GM23248 (cell line): Measurements from ENCODE around the gene PSMD5. TPM values are rescaled to one million over a fixed set of nuclear protein-coding genes. Genes with fewer than 3 reads are reported as not detected.

Experiments used
- DNase-seq: peaks from one replicate; pipeline ENCODE4 v3.0.0-alpha.2; 2015
- H2AFZ ChIP-seq: fragments of 200-600 bp; sonication (generic); 2 replicates; pipeline ENCODE4 v1.6.1; 2016; ENCODE audit warnings: antibody characterized with exemption
- H3F3A ChIP-seq: fragments of 200-600 bp; sonication (generic); 2 replicates; pipeline ENCODE4 v1.6.1; 2016; ENCODE audit warnings: mild to moderate bottlenecking, antibody characterized with exemption, mixed run types; ENCODE audit not compliant: insufficient read depth
- H3K27ac ChIP-seq: fragments of 200-600 bp; sonication (generic); 2 replicates; pipeline ENCODE4 v1.5.1; 2016; ENCODE audit warnings: mild to moderate bottlenecking
- H3K27me3 ChIP-seq: fragments of 200-600 bp; sonication (generic); replicated peaks from 2 replicates; pipeline ENCODE4 v1.6.1; 2016; ENCODE audit warnings: mild to moderate bottlenecking; ENCODE audit not compliant: insufficient read depth
- H3K36me3 ChIP-seq: fragments of 200-600 bp; sonication (generic); 2 replicates; pipeline ENCODE4 v1.6.1; 2016; ENCODE audit warnings: low read depth, mild to moderate bottlenecking
- H3K4me1 ChIP-seq: fragments of 200-600 bp; sonication (generic); 2 replicates; pipeline ENCODE4 v1.6.1; 2016; ENCODE audit warnings: mild to moderate bottlenecking; ENCODE audit not compliant: insufficient read depth
- H3K4me2 ChIP-seq: fragments of 200-600 bp; sonication (generic); one replicate; pipeline ENCODE4 v1.6.1; 2016; ENCODE audit warnings: mild to moderate bottlenecking; ENCODE audit not compliant: unreplicated experiment
- H3K4me3 ChIP-seq: fragments of 200-600 bp; sonication (generic); 2 replicates; pipeline ENCODE4 v1.5.1; 2016; ENCODE audit warnings: mild to moderate bottlenecking
- H3K79me2 ChIP-seq: fragments of 200-600 bp; sonication (generic); 2 replicates; pipeline ENCODE4 v1.6.1; 2016; ENCODE audit warnings: mild to moderate bottlenecking; ENCODE audit not compliant: insufficient read depth
- H3K9ac ChIP-seq: fragments of 200-600 bp; sonication (generic); 2 replicates; pipeline ENCODE4 v1.6.1; 2016; ENCODE audit warnings: mild to moderate bottlenecking
- H3K9me2 ChIP-seq: fragments of 200-600 bp; sonication (generic); 2 replicates; pipeline ENCODE4 v1.6.1; 2016; ENCODE audit warnings: mixed run types, mild to moderate bottlenecking, moderate library complexity; ENCODE audit not compliant: insufficient read depth
- H3K9me3 ChIP-seq: fragments of 200-600 bp; sonication (generic); one replicate; pipeline ENCODE4 v1.6.1; 2017; ENCODE audit warnings: low read depth
- H4K20me1 ChIP-seq: fragments of 200-600 bp; sonication (generic); 2 replicates; pipeline ENCODE4 v1.6.0; 2016; ENCODE audit not compliant: insufficient read depth
- EZH2 ChIP-seq: fragments of 200-600 bp; sonication (generic); IDR thresholded peaks from 2 replicates; pipeline ENCODE4 v1.6.1; 2018; ENCODE audit warnings: antibody characterized with exemption, mild to moderate bottlenecking; ENCODE audit not compliant: insufficient read depth, poor library complexity, severe bottlenecking
- EZH2phosphoT487 ChIP-seq: fragments of 200-600 bp; sonication (generic); IDR thresholded peaks from 2 replicates; pipeline ENCODE4 v1.6.1; 2018; ENCODE audit warnings: antibody characterized with exemption, moderate library complexity, mild to moderate bottlenecking, low read depth; ENCODE audit not compliant: insufficient read depth
- WGBS, 2 experiments: methylation state at CpG; one replicate each; pipeline ENCODE4 v1.1.6; 2015 to 2017; ENCODE audit warnings: low lambda C conversion rate in 2 of 2, low coverage in 1 of 2; ENCODE audit errors: missing lambda C conversion rate in 2 of 2; 5-methylcytosine and 5-hydroxymethylcytosine counted together
- in situ Hi-C: fragments of 300-500 bp; cut with MboI; formaldehyde crosslinking; loops from 2 replicates; pipeline ENCODE4 v1.15.0; 2020
- polyA plus RNA-seq: library from polyadenylated mRNA; unstranded; fragments of >200 nt; fragmentation: Nextera tagmentation; extraction: Ambion mirVana; gene quantifications from 2 replicates; pipeline ENCODE4 v1.2.1, GENCODE V29; 2016
- total RNA-seq: library from RNA; depleted of rRNA; stranded (reverse); fragments of >200 nt; shearing (Covaris generic); gene quantifications from 2 replicates; pipeline ENCODE4 v1.2.3, GENCODE V29; 2014

PSMD5 gene
- total and polyA plus RNA-seq, 2 experiments from 2014 or later = 37.2 to 43.3 TPM

- Histone ChIP-seq H3K4me1 (no peaks in the 10 kb centered on the region), H3K36me3 (no peaks in the 10 kb centered on the region; the same call in 1 of the 2 replicates), H3K4me3 (peak overlapping the region; percentile 93), H3K4me2 (peak overlapping the region; percentile 95), H3K9me3 (no peaks in the 10 kb centered on the region), H3K27me3 (no peaks in the 10 kb centered on the region), H3K27ac (peak overlapping the region; percentile 75), H3K79me2 (no peaks in the 10 kb centered on the region), H3K9me2 (no peaks in the 10 kb centered on the region), H3F3A (no peaks in the 10 kb centered on the region), H2AFZ (peak overlapping the region; percentile 94), H3K9ac (peak overlapping the region; percentile 92), H4K20me1 (no peaks in the 10 kb centered on the region)
- DNase-seq = peak; percentile 93
- TF ChIP-seq EZH2 (no peak), EZH2phosphoT487 (no peak)
- 3% methylated on average over 33 to 55 of the region's 65 CpGs for WGBS, 2 experiments
- in situ Hi-C loops = no loop called here
Measured at GRCh38 chr9:120875954-120876841, 33.5 kb upstream of the PSMD5 start.

- Histone ChIP-seq H3K27me3 (no peaks in the 10 kb centered on the region), H3K79me2 (no peaks in the 10 kb centered on the region), H3K4me3 (peak overlapping the region; percentile 93), H2AFZ (peak overlapping the region; percentile 94), H3K36me3 (no peaks in the 10 kb centered on the region; the same call in 1 of the 2 replicates), H3K4me1 (no peaks in the 10 kb centered on the region), H3K27ac (peak overlapping the region; percentile 75; the same call in 1 of the 2 replicates), H3K4me2 (peak overlapping the region; percentile 95), H3K9me2 (no peaks in the 10 kb centered on the region), H3F3A (no peaks in the 10 kb centered on the region), H3K9me3 (no peaks in the 10 kb centered on the region), H3K9ac (peak overlapping the region; percentile 92), H4K20me1 (no peaks in the 10 kb centered on the region)
- no peak for DNase-seq
- 35 to 37% methylated on average over 7 of the region's 7 CpGs for WGBS, 2 experiments
- TF ChIP-seq EZH2phosphoT487 (no peak), EZH2 (no peak)
- in situ Hi-C loops = no loop called here
Measured at GRCh38 chr9:120875643-120875953, 32.9 kb upstream of the PSMD5 start.

GRCh38 chr9:120875195-120875565, 32.5 kb upstream of the PSMD5 start:
- no peaks in the 10 kb centered on the region; the same call in 1 of the 2 replicates for H3K36me3 ChIP-seq
- H3K4me2 ChIP-seq = peak overlapping the region; percentile 95
- in situ Hi-C loops = no loop called here
- no peaks in the 10 kb centered on the region for H3K4me1 ChIP-seq
- TF ChIP-seq EZH2phosphoT487 = no peak
- TF ChIP-seq EZH2 = no peak
- H3K27me3 ChIP-seq = no peaks in the 10 kb centered on the region
- 53 to 54% methylated on average over 4 of the region's 4 CpGs for WGBS, 2 experiments
- H2AFZ ChIP-seq = peak overlapping the region; percentile 94; the same call in 1 of the 2 replicates
- DNase-seq = no peak
- no peaks in the 10 kb centered on the region for H3K79me2 ChIP-seq
- H3K9ac ChIP-seq = peak overlapping the region; percentile 92; the same call in 1 of the 2 replicates
- no peak overlapping the region for H3K27ac ChIP-seq
- peak overlapping the region; percentile 93; the same call in 1 of the 2 replicates for H3K4me3 ChIP-seq
- H3F3A ChIP-seq = no peaks in the 10 kb centered on the region
- no peaks in the 10 kb centered on the region for H4K20me1 ChIP-seq
- H3K9me3 ChIP-seq = no peaks in the 10 kb centered on the region
- H3K9me2 ChIP-seq = no peaks in the 10 kb centered on the region

GRCh38 chr9:120874226-120875194, 31.8 kb upstream of the PSMD5 start:
- in situ Hi-C loops = no loop called here
- H4K20me1 ChIP-seq = no peaks in the 10 kb centered on the region
- H3K27ac ChIP-seq = no peak overlapping the region
- H2AFZ ChIP-seq = no peak overlapping the region
- no peak for DNase-seq
- no peaks in the 10 kb centered on the region for H3K9me3 ChIP-seq
- H3K79me2 ChIP-seq = no peaks in the 10 kb centered on the region
- H3K4me3 ChIP-seq = no peak overlapping the region
- no peaks in the 10 kb centered on the region for H3K9me2 ChIP-seq
- TF ChIP-seq EZH2 (no peak), EZH2phosphoT487 (no peak)
- no peaks in the 10 kb centered on the region for H3F3A ChIP-seq
- no peaks in the 10 kb centered on the region for H3K27me3 ChIP-seq
- 96 to 98% methylated on average over 10 of the region's 10 CpGs for WGBS, 2 experiments
- no peaks in the 10 kb centered on the region for H3K4me1 ChIP-seq
- H3K36me3 ChIP-seq = no peaks in the 10 kb centered on the region; the same call in 1 of the 2 replicates
- H3K9ac ChIP-seq = no peak overlapping the region; the same call in 1 of the 2 replicates
- no peak overlapping the region for H3K4me2 ChIP-seq
